Measurements from ENCODE around the gene RAD51. TPM values are rescaled to one million over a fixed set of nuclear protein-coding genes. Genes with fewer than 3 reads are reported as not detected.

Gene RAD51
- total and polyA plus RNA-seq, 2 of the 8 experiments (the other 6 are each of a cell fraction or from before 2014, with no cell fraction given), result 32.2 to 42.4 TPM

GRCh38 chr15:40750885-40751284 lies 55.9 kb downstream of the RAD51 start:
- Histone ChIP-seq H3K27me3 (replicated peaks in 1 of 4; ENCODE audit: control insufficient read depth in 3 of 4, extremely low read depth in 1 of 4, insufficient read depth in 3 of 4, low read length in 3 of 4) (no peaks in the 10 kb centered on the region), H3K4me2 (ENCODE audit: insufficient read depth in 1 of 2, low read depth in 2 of 2, low read length in 2 of 2) (no peak overlapping the region), H3K56ac (replicated peaks; ENCODE audit: insufficient read length, low read depth, low read length) (no peak overlapping the region), H3K18ac (ENCODE audit: extremely low read depth, low read length) (no peak overlapping the region), H3K4ac (replicated peaks; ENCODE audit: insufficient read length, low read depth, low read length) (no peak overlapping the region), H3K23ac (ENCODE audit: insufficient read length) (no peak overlapping the region), H3K23me2 (ENCODE audit: low read depth, low read length) (peaks cover 5% of the 10 kb centered on the region; the same call in 1 of the 2 replicates), H4K8ac (ENCODE audit: extremely low read depth, insufficient read depth, low read length) (no peak overlapping the region), H4K20me1 (replicated peaks in 1 of 2; ENCODE audit: control insufficient read depth in 1 of 2, insufficient read depth in 2 of 2, low read length in 2 of 2) (no peaks in the 10 kb centered on the region), H3K4me1 (replicated peaks in 1 of 4; ENCODE audit: control insufficient read depth in 3 of 4, insufficient read depth in 4 of 4, low read length in 3 of 4) (0 out of 7 replicates have a peak, but pooled peaks cover 0 to under 1% (median 0%) of the 10 kb centered on the region in 4 experiments), H2BK12ac (ENCODE audit: low read depth, low read length) (no peak overlapping the region), H2BK120ac (replicated peaks; ENCODE audit: low read depth, low read length) (no peak overlapping the region), H2AFZ (ENCODE audit: low read length) (no peak overlapping the region), H2BK5ac (ENCODE audit: low read depth, low read length) (no peak overlapping the region), H4K5ac (ENCODE audit: insufficient read length, low read depth, low read length) (no peak overlapping the region), H3K14ac (ENCODE audit: insufficient read length) (no peak overlapping the region), H2AK5ac (ENCODE audit: low read depth, low read length) (no peak overlapping the region), H2BK15ac (ENCODE audit: low read length) (no peak overlapping the region), H3K4me3 (ENCODE audit: extremely low read depth in 1 of 4, insufficient read depth in 2 of 4, low read depth in 3 of 4, low read length in 4 of 4) (no peak overlapping the region), H3K79me1 (ENCODE audit: low read depth, low read length) (peaks cover 2% of the 10 kb centered on the region; the same call in 1 of the 2 replicates), H3K9me3 (ENCODE audit: insufficient read depth in 2 of 2, low read depth in 1 of 2, low read length in 1 of 2) (no peaks in the 10 kb centered on the region), H2BK20ac (ENCODE audit: low read length) (no peak overlapping the region), H3K27ac (ENCODE audit: low read depth, low read length) (no peak overlapping the region), H3K36me3 (ENCODE audit: control insufficient read depth in 2 of 4, insufficient read depth in 4 of 4, low read length in 3 of 4) (peaks cover 0 to 9% (median 0%) of the 10 kb centered on the region in 4 experiments; a peak in 2 of 8 replicates), H3K79me2 (ENCODE audit: control insufficient read depth in 1 of 2, insufficient read depth in 2 of 2, low read length in 2 of 2) (peaks cover 0 to 22% of the 10 kb centered on the region in 2 experiments; a peak in 2 of 4 replicates), H4K91ac (replicated peaks; ENCODE audit: insufficient read length, low read length) (no peak overlapping the region), H3K9ac (replicated peaks in 1 of 4; ENCODE audit: extremely low read depth in 1 of 4, low read depth in 3 of 4, low read length in 3 of 4) (no peak overlapping the region)
- ChIA-PET CTCF (ENCODE audit: partially characterized antibody) (interaction anchor here (0.6 to 5.4 kb wide), 13 partner anchors 8 to 141 kb away, joined by 3 to 63 read pairs (median 5); no protein-coding TSS in a partner anchor), POLR2A (ENCODE audit: partially characterized antibody) (interaction anchor here (1.2 to 1.4 kb wide), 2 partner anchors 11 to 25 kb away, joined by 3 to 4 read pairs; no protein-coding TSS in a partner anchor)
- WGBS, 2 experiments (ENCODE audit: extremely low coverage in 1 of 2, insufficient coverage in 1 of 2, insufficient read length in 1 of 2, insufficient replicate concordance in 2 of 2, low coverage in 1 of 2, low lambda C conversion rate in 2 of 2, missing lambda C conversion rate in 1 of 2), result 85% methylated on average over 4 of the region's 4 CpGs; no CpG with 5 or more reads in 1 of the 2 experiments
- no peak for DNase-seq (ENCODE audit: low read depth in 1 of 2, low spot score in 2 of 2)
- FAIRE-seq, result no peak
- TF ChIP-seq HDAC2 (IDR thresholded peaks at IDR 0.05; ENCODE audit: borderline replicate concordance in 1 of 2, low read depth in 2 of 2, low read length in 2 of 2) (no peak), BRCA1 (IDR thresholded peaks at IDR 0.05; ENCODE audit: low read depth, low read length) (no peak)
